Measurements from ENCODE around the gene EPN2. TPM values are rescaled to one million over a fixed set of nuclear protein-coding genes. Genes with fewer than 3 reads are reported as not detected.
"Not testable (repeated sequence)": the region's sequence is repeated elsewhere in the genome, so short reads cannot be mapped to it uniquely, and the experiment has no call there.

EPN2 gene
- total RNA-seq, 1 experiment from 2014 or later: 57.8 TPM

- not testable (repeated sequence) for H3K4ac ChIP-seq (ENCODE audit: low read depth, low read length); H3K18ac ChIP-seq (ENCODE audit: insufficient read length, low read depth, low read length); H3K9me3 Mint-ChIP-seq; H3K23me2 ChIP-seq (ENCODE audit: insufficient read length, low read depth, low read length, poor library complexity, severe bottlenecking); H3K27me3 ChIP-seq (ENCODE audit: insufficient read depth, low read length); H3K27ac Mint-ChIP-seq; H3K27ac ChIP-seq (ENCODE audit: insufficient read length, low read depth, low read length); H3K4me2 ChIP-seq (ENCODE audit: insufficient read depth, insufficient read length, low read length); H3K9ac ChIP-seq (ENCODE audit: extremely low read depth, insufficient read length, low read length); H4K20me1 ChIP-seq (ENCODE audit: control insufficient read depth, insufficient read depth, insufficient read length); H2BK20ac ChIP-seq (ENCODE audit: low read depth, low read length, poor library complexity, severe bottlenecking); H3T11ph ChIP-seq (ENCODE audit: low read length); DNase-seq; H3K4me1 Mint-ChIP-seq; H3K14ac ChIP-seq (ENCODE audit: insufficient read depth, low read length); H4K91ac ChIP-seq (ENCODE audit: insufficient read length, low read depth, low read length); H2BK15ac ChIP-seq (ENCODE audit: low read depth, low read length); H2BK12ac ChIP-seq (ENCODE audit: insufficient read length, low read depth, low read length); H3K56ac ChIP-seq (ENCODE audit: insufficient read length, low read depth, low read length); H3K4me1 ChIP-seq (ENCODE audit: insufficient read depth, low read length); H3K27me3 Mint-ChIP-seq (ENCODE audit: low read depth); H4K5ac ChIP-seq (ENCODE audit: insufficient read length, low read depth, low read length); H4K8ac ChIP-seq (replicated peaks; ENCODE audit: insufficient read length, low read depth, low read length); H2BK120ac ChIP-seq (ENCODE audit: low read depth, low read length, poor library complexity, severe bottlenecking); H3K79me2 ChIP-seq (ENCODE audit: insufficient read depth, low read length); H3K4me3 Mint-ChIP-seq; H2BK5ac ChIP-seq (ENCODE audit: insufficient read length, low read length); H3K79me1 ChIP-seq (ENCODE audit: insufficient read depth, low read depth, low read length, poor library complexity, severe bottlenecking); H3K23ac ChIP-seq (ENCODE audit: insufficient read length, low read depth, low read length); H2AFZ ChIP-seq (ENCODE audit: low read length); H3K36me3 Mint-ChIP-seq (ENCODE audit: insufficient read depth in 1 of 3, low read depth in 3 of 3); H2AK5ac ChIP-seq (ENCODE audit: insufficient read length, low read length); H3K9me3 ChIP-seq (ENCODE audit: control insufficient read depth, low read depth, low read length)
- WGBS (ENCODE audit: extremely low coverage, insufficient read length, low lambda C conversion rate): no CpG with 5 or more reads among the region's 33 CpGs
Observed at GRCh38 chr17:19196382-19197204, 40.6 kb upstream of the EPN2 start.

GRCh38 chr17:19202448-19202847, 34.7 kb upstream of the EPN2 start:
- not testable (repeated sequence) for H3K4me1 Mint-ChIP-seq; H3K4me1 ChIP-seq (ENCODE audit: insufficient read depth, low read length); H2AFZ ChIP-seq (ENCODE audit: low read length); H3K27me3 Mint-ChIP-seq (ENCODE audit: low read depth); H3T11ph ChIP-seq (ENCODE audit: low read length); H3K14ac ChIP-seq (ENCODE audit: insufficient read depth, low read length); H3K23me2 ChIP-seq (ENCODE audit: insufficient read length, low read depth, low read length, poor library complexity, severe bottlenecking); H3K9me3 Mint-ChIP-seq; H2BK20ac ChIP-seq (ENCODE audit: low read depth, low read length, poor library complexity, severe bottlenecking); H3K27me3 ChIP-seq (ENCODE audit: insufficient read depth, low read length); H2BK15ac ChIP-seq (ENCODE audit: low read depth, low read length); H3K56ac ChIP-seq (ENCODE audit: insufficient read length, low read depth, low read length); H3K18ac ChIP-seq (ENCODE audit: insufficient read length, low read depth, low read length); H2BK12ac ChIP-seq (ENCODE audit: insufficient read length, low read depth, low read length); H2AK5ac ChIP-seq (ENCODE audit: insufficient read length, low read length); H3K27ac Mint-ChIP-seq; H3K36me3 Mint-ChIP-seq (ENCODE audit: insufficient read depth in 1 of 3, low read depth in 3 of 3); H3K27ac ChIP-seq (ENCODE audit: insufficient read length, low read depth, low read length); H3K9ac ChIP-seq (ENCODE audit: extremely low read depth, insufficient read length, low read length); H3K4me3 Mint-ChIP-seq; H2BK5ac ChIP-seq (ENCODE audit: insufficient read length, low read length); H3K79me2 ChIP-seq (ENCODE audit: insufficient read depth, low read length); H4K91ac ChIP-seq (ENCODE audit: insufficient read length, low read depth, low read length); H3K4ac ChIP-seq (ENCODE audit: low read depth, low read length); H2BK120ac ChIP-seq (ENCODE audit: low read depth, low read length, poor library complexity, severe bottlenecking); H4K8ac ChIP-seq (replicated peaks; ENCODE audit: insufficient read length, low read depth, low read length); H3K23ac ChIP-seq (ENCODE audit: insufficient read length, low read depth, low read length); H4K5ac ChIP-seq (ENCODE audit: insufficient read length, low read depth, low read length); H3K4me2 ChIP-seq (ENCODE audit: insufficient read depth, insufficient read length, low read length); H3K9me3 ChIP-seq (ENCODE audit: control insufficient read depth, low read depth, low read length); H4K20me1 ChIP-seq (ENCODE audit: control insufficient read depth, insufficient read depth, insufficient read length); H3K79me1 ChIP-seq (ENCODE audit: insufficient read depth, low read depth, low read length, poor library complexity, severe bottlenecking); DNase-seq
- WGBS (ENCODE audit: extremely low coverage, insufficient read length, low lambda C conversion rate): no CpG with 5 or more reads among the region's 20 CpGs

All from H9 (cell line).